IPS-18c (cell line): ENCODE measurements around the gene EVL.
"Not testable (repeated sequence)": the region's sequence is repeated elsewhere in the genome, so short reads cannot be mapped to it uniquely, and the experiment has no call there.

Experiments
- H3K4me3 ChIP-seq: 2 replicates; pipeline ENCODE4 v1.7.0; 2013; ENCODE audit warnings: low read depth, mild to moderate bottlenecking, low read length, moderate library complexity; ENCODE audit not compliant: insufficient read depth
- H3K9me3 ChIP-seq: one replicate; pipeline ENCODE4 v1.6.1; 2013; ENCODE audit warnings: mild to moderate bottlenecking, low read length, moderate library complexity; ENCODE audit not compliant: control insufficient read depth, insufficient read depth

Gene EVL

GRCh38 chr14:100065111-100065871 lies at the start of gene EVL:
EVL (plus strand) TSS chr14:100065422; CDS start chr14:100065501, 79 bp downstream.
- no peak within 1 kb of the TSS for H3K4me3 ChIP-seq
- no peaks in the 10 kb centered on the region for H3K9me3 ChIP-seq

GRCh38 chr14:100017553-100017952 lies 47.7 kb upstream of the EVL start:
- H3K4me3 ChIP-seq = no peak overlapping the region
- no peaks in the 10 kb centered on the region for H3K9me3 ChIP-seq

GRCh38 chr14:100018054-100018453 lies 47.2 kb upstream of the EVL start:
- Histone ChIP-seq H3K4me3 (no peak overlapping the region), H3K9me3 (no peaks in the 10 kb centered on the region)

- H3K4me3 ChIP-seq = no peak overlapping the region
- H3K9me3 ChIP-seq = no peaks in the 10 kb centered on the region
Observed at GRCh38 chr14:100018482-100018881, 46.7 kb upstream of the EVL start.

- H3K9me3 ChIP-seq = no peaks in the 10 kb centered on the region
- H3K4me3 ChIP-seq = no peak overlapping the region
Observed at GRCh38 chr14:100019156-100019744, 46.0 kb upstream of the EVL start.

- H3K4me3 ChIP-seq = no peak overlapping the region
- no peaks in the 10 kb centered on the region for H3K9me3 ChIP-seq
Observed at GRCh38 chr14:100020629-100021028, 44.6 kb upstream of the EVL start.

- Histone ChIP-seq H3K9me3 (no peaks in the 10 kb centered on the region), H3K4me3 (no peak overlapping the region)
Observed at GRCh38 chr14:100022772-100023451, 42.3 kb upstream of the EVL start.

- Histone ChIP-seq H3K9me3 (no peaks in the 10 kb centered on the region), H3K4me3 (no peak overlapping the region)
Observed at GRCh38 chr14:100025111-100025510, 40.1 kb upstream of the EVL start.

- Histone ChIP-seq H3K9me3 (no peaks in the 10 kb centered on the region), H3K4me3 (no peak overlapping the region)
Observed at GRCh38 chr14:100027771-100028490, 37.3 kb upstream of the EVL start.

GRCh38 chr14:100028990-100029677 lies 36.1 kb upstream of the EVL start:
- no peak overlapping the region for H3K4me3 ChIP-seq
- H3K9me3 ChIP-seq = no peaks in the 10 kb centered on the region

GRCh38 chr14:100030006-100030405 lies 35.2 kb upstream of the EVL start:
- not testable (repeated sequence) for H3K9me3 ChIP-seq, H3K4me3 ChIP-seq

- no peak overlapping the region for H3K4me3 ChIP-seq
Observed at GRCh38 chr14:100030452-100031153, 34.6 kb upstream of the EVL start.

GRCh38 chr14:100031506-100032281 lies 33.5 kb upstream of the EVL start:
- Histone ChIP-seq H3K4me3 (no peak overlapping the region), H3K9me3 (no peaks in the 10 kb centered on the region)

More at GRCh38 chr14:100030452-100031153, 34.6 kb upstream of the EVL start:
- no peaks in the 10 kb centered on the region for H3K9me3 ChIP-seq

GRCh38 chr14:100032738-100033137 lies 32.5 kb upstream of the EVL start:
- Histone ChIP-seq H3K4me3 (no peak overlapping the region), H3K9me3 (no peaks in the 10 kb centered on the region)

- Histone ChIP-seq H3K9me3 (no peaks in the 10 kb centered on the region), H3K4me3 (no peak overlapping the region)
Observed at GRCh38 chr14:100033347-100034075, 31.7 kb upstream of the EVL start.
